ENCODE results near the gene MYEOV. TPM values are rescaled to one million over a fixed set of nuclear protein-coding genes. Genes with fewer than 3 reads are reported as not detected.

Gene MYEOV
- total RNA-seq, 1 experiment from 2014 or later, result 0.22 TPM

GRCh38 chr11:69285091-69285490 lies 8.9 kb upstream of the MYEOV start:
- no peak overlapping the region for H2BK20ac ChIP-seq (ENCODE audit: low read depth, low read length, poor library complexity, severe bottlenecking)
- H3K4me1 ChIP-seq (ENCODE audit: insufficient read depth, low read length), result peaks cover 4% of the 10 kb centered on the region; the same call in 1 of the 2 replicates
- no peaks in the 10 kb centered on the region for H3K9me3 ChIP-seq (ENCODE audit: control insufficient read depth, low read depth, low read length)
- H4K20me1 ChIP-seq (ENCODE audit: control insufficient read depth, insufficient read depth, insufficient read length), result no peaks in the 10 kb centered on the region
- H3K27me3 ChIP-seq (ENCODE audit: insufficient read depth, low read length), result no peaks in the 10 kb centered on the region
- no peak overlapping the region for H2BK12ac ChIP-seq (ENCODE audit: insufficient read length, low read depth, low read length)
- no peaks in the 10 kb centered on the region for H3K23me2 ChIP-seq (ENCODE audit: insufficient read length, low read depth, low read length, poor library complexity, severe bottlenecking)
- no peak overlapping the region for H2BK120ac ChIP-seq (ENCODE audit: low read depth, low read length, poor library complexity, severe bottlenecking)
- H2AFZ ChIP-seq (ENCODE audit: low read length), result no peak overlapping the region
- no peak overlapping the region for H4K91ac ChIP-seq (ENCODE audit: insufficient read length, low read depth, low read length)
- no peaks in the 10 kb centered on the region for H3K9me3 Mint-ChIP-seq
- peaks cover 10 to 13% of the 10 kb centered on the region in 2 experiments for H3K4me1 Mint-ChIP-seq
- H3K23ac ChIP-seq (ENCODE audit: insufficient read length, low read depth, low read length), result no peak overlapping the region
- no peak overlapping the region for H3K14ac ChIP-seq (ENCODE audit: insufficient read depth, low read length)
- H3K18ac ChIP-seq (ENCODE audit: insufficient read length, low read depth, low read length), result no peak overlapping the region
- no peak overlapping the region for H3K4me3 Mint-ChIP-seq
- H3K36me3 Mint-ChIP-seq (ENCODE audit: insufficient read depth in 1 of 3, low read depth in 3 of 3), result no peaks in the 10 kb centered on the region
- H3K79me2 ChIP-seq (ENCODE audit: insufficient read depth, low read length), result no peaks in the 10 kb centered on the region
- H4K8ac ChIP-seq (replicated peaks; ENCODE audit: insufficient read length, low read depth, low read length), result no peak overlapping the region
- H3K79me1 ChIP-seq (ENCODE audit: insufficient read depth, low read depth, low read length, poor library complexity, severe bottlenecking), result no peaks in the 10 kb centered on the region
- H3K9ac ChIP-seq (ENCODE audit: extremely low read depth, insufficient read length, low read length), result no peak overlapping the region
- no peak overlapping the region for H3K27ac Mint-ChIP-seq
- TF ChIP-seq CTCF (conservative IDR thresholded peaks at IDR 0.05), result no peak
- H4K5ac ChIP-seq (ENCODE audit: insufficient read length, low read depth, low read length), result no peak overlapping the region
- no peak overlapping the region for H2BK15ac ChIP-seq (ENCODE audit: low read depth, low read length)
- no peak overlapping the region for H3K4ac ChIP-seq (ENCODE audit: low read depth, low read length)
- H2BK5ac ChIP-seq (ENCODE audit: insufficient read length, low read length), result no peak overlapping the region
- WGBS (ENCODE audit: extremely low coverage, insufficient read length, low lambda C conversion rate), result no CpG with 5 or more reads among the region's 11 CpGs
- peaks cover 13% of the 10 kb centered on the region for H3K27me3 Mint-ChIP-seq (ENCODE audit: low read depth)
- DNase-seq, result no peak
- H3T11ph ChIP-seq (ENCODE audit: low read length), result no peak overlapping the region
- no peak overlapping the region for H2AK5ac ChIP-seq (ENCODE audit: insufficient read length, low read length)
- H3K4me2 ChIP-seq (ENCODE audit: insufficient read depth, insufficient read length, low read length), result no peak overlapping the region
- no peak overlapping the region for H3K56ac ChIP-seq (ENCODE audit: insufficient read length, low read depth, low read length)
- H3K27ac ChIP-seq (ENCODE audit: insufficient read length, low read depth, low read length), result no peak overlapping the region

Measured in H9 (cell line).